WTC11 (cell line): ENCODE results near the gene ZSCAN4.

ENCODE experiments used
- CTCF ChIP-seq: fragments of 200-600 bp; IDR thresholded peaks from 2 replicates; pipeline ENCODE4 v1.8.0; 2022; ENCODE audit warnings: antibody characterized with exemption
- ZBTB43 ChIP-seq: sonication (generic); formaldehyde crosslinking; IDR thresholded peaks from 2 replicates; pipeline ENCODE4 v1.8.1; 2023; ENCODE audit warnings: mild to moderate bottlenecking, missing genetic modification reagents

- TF ChIP-seq ZBTB43 (no peak), CTCF (no peak)
These were observed 43.5 kb downstream of the ZSCAN4 start for GRCh38 chr19:57712222-57712621.
